Stomach (tissue), 4 donors: Measurements from ENCODE around the gene FAM90A1.
"Not testable (repeated sequence)": the region's sequence is repeated elsewhere in the genome, so short reads cannot be mapped to it uniquely, and the experiment has no call there.

ENCODE experiments used
- CTCF ChIP-seq, 7 experiments: fragments of 450-650 bp in 4 of 7; fragments of 200-600 bp in 3 of 7; sonication (generic) in 3 of 7; IDR thresholded peaks; one replicate each; pipeline ENCODE4 v1.5.1; 2016 to 2019; ENCODE audit warnings: antibody characterized with exemption in 7 of 7, control low read depth in 2 of 7, mild to moderate bottlenecking in 1 of 7
- POLR2A ChIP-seq, 4 donors: fragments of 450-650 bp; IDR thresholded peaks; one replicate each; pipeline ENCODE4 v1.6.1; 2016; ENCODE audit warnings: antibody characterized with exemption in 4 of 4, control low read depth in 2 of 4, mild to moderate bottlenecking in 1 of 4, moderate library complexity in 1 of 4

- TF ChIP-seq CTCF, POLR2A (IDR thresholded peaks at IDR 0.05): not testable (repeated sequence)
These were observed 39.3 kb downstream of the FAM90A1 start for GRCh38 chr12:8188088-8188487.
